ENCODE data around the gene THSD8. TPM values are rescaled to one million over a fixed set of nuclear protein-coding genes. Genes with fewer than 3 reads are reported as not detected.
"Not testable (repeated sequence)": the region's sequence is repeated elsewhere in the genome, so short reads cannot be mapped to it uniquely, and the experiment has no call there.

The THSD8 gene
- total and polyA plus RNA-seq, 7 experiments from 2014 or later, result 0.80 to 18.9 (median 2.1) TPM; not detected in 3

DNA sequence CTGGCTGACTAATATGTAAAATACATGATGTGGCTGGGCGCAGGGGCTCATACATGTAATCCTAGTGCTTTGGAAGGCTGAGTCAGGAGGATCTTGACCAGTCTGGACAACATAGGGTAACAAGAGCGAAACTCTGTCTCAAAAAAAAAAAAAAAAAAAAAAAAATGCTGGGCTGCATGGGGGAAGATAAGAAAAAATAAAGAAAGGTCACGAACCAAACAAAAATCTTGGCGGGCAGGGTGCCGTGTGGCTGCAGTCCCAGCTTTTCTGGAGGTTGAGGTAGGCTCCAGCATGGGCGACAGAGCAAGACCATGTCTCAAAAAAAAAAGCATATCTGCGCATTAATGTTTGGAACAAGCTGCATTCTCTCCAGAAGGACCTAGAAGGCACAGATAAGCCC is 13.2 kb downstream of the THSD8 start:
- H3K27ac Mint-ChIP-seq, result no peak overlapping the region
- Histone ChIP-seq H3K27ac (ENCODE audit: low read depth, low read length) (no peak overlapping the region), H3K4me1 (ENCODE audit: control insufficient read depth in 2 of 2, insufficient read depth in 2 of 2, low read length in 2 of 2) (no peaks in the 10 kb centered on the region), H3K4me3 (ENCODE audit: low read length) (no peak overlapping the region), H3K27me3 (ENCODE audit: control insufficient read depth in 2 of 2, insufficient read depth in 2 of 2, low read length in 2 of 2) (no peaks in the 10 kb centered on the region), H3K9me3 (ENCODE audit: control insufficient read depth in 2 of 3, low read length in 3 of 3) (no peaks in the 10 kb centered on the region), H3K36me3 (ENCODE audit: control insufficient read depth in 2 of 3, insufficient read depth in 3 of 3, low read length in 3 of 3) (peaks cover 0 to 10% (median 0%) of the 10 kb centered on the region in 3 experiments)
- H3K36me3 Mint-ChIP-seq, result peaks cover 0 to 17% (median 6%) of the 10 kb centered on the region in 5 donors
- H3K27me3 Mint-ChIP-seq, result no peaks in the 10 kb centered on the region
- H3K9me3 Mint-ChIP-seq, result no peaks in the 10 kb centered on the region
- H3K4me3 Mint-ChIP-seq, result no peak overlapping the region
- ChIA-PET CTCF (interaction anchor here (0.8 kb wide), 1 partner anchor 58 kb away, joined by 3 read pairs; no protein-coding TSS in a partner anchor), POLR2A (no interaction called here)
- no peaks in the 10 kb centered on the region for H3K4me1 Mint-ChIP-seq
- intact Hi-C loops (cut with micrococcal nuclease), result no loop called here
- DNase-seq, result no peak
- ATAC-seq, result no peak

DNA sequence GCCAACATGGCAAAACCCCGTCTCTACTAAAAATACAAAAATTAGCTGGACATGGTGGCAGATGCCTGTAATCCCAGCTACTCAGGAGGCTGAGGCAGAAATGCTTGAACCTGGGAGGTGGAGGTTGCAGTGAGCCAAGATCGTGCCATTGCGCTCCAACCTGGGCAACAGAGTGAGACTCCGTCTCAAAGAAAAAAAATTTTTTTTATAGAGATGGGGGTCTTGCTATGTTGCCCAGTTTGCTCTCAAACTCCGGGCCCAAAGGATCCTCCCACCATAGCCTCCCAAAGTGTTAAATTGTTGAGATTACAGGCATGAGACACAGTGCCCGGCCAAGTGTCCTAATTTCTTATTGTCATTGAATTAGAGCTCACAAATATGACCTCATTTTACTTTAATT is 15.3 kb downstream of the THSD8 start:
- ATAC-seq; H3K4me1 ChIP-seq (ENCODE audit: control insufficient read depth in 2 of 2, insufficient read depth in 2 of 2, low read length in 2 of 2); intact Hi-C loops (cut with micrococcal nuclease); H3K4me1 Mint-ChIP-seq; H3K9me3 Mint-ChIP-seq; H3K4me3 ChIP-seq (ENCODE audit: low read length); H3K27ac ChIP-seq (ENCODE audit: low read depth, low read length); H3K27me3 Mint-ChIP-seq; H3K9me3 ChIP-seq (ENCODE audit: control insufficient read depth in 2 of 3, low read length in 3 of 3); DNase-seq; H3K36me3 ChIP-seq (ENCODE audit: control insufficient read depth in 2 of 3, insufficient read depth in 3 of 3, low read length in 3 of 3); H3K4me3 Mint-ChIP-seq; H3K27ac Mint-ChIP-seq; CTCF ChIA-PET; H3K27me3 ChIP-seq (ENCODE audit: control insufficient read depth in 2 of 2, insufficient read depth in 2 of 2, low read length in 2 of 2): not testable (repeated sequence)
- H3K36me3 Mint-ChIP-seq, result peaks cover 0 to 17% (median 6%) of the 10 kb centered on the region in 5 donors
- POLR2A ChIA-PET, result interaction anchor here (0.7 kb wide), 1 partner anchor 11 kb away, joined by 4 read pairs; the partner anchor contains the start of gene RNASEH2A

- H3K27me3 Mint-ChIP-seq; H3K4me1 Mint-ChIP-seq; DNase-seq; H3K36me3 ChIP-seq (ENCODE audit: control insufficient read depth in 2 of 3, insufficient read depth in 3 of 3, low read length in 3 of 3); H3K9me3 ChIP-seq (ENCODE audit: control insufficient read depth in 2 of 3, low read length in 3 of 3); ATAC-seq; CTCF ChIA-PET; H3K4me1 ChIP-seq (ENCODE audit: control insufficient read depth in 2 of 2, insufficient read depth in 2 of 2, low read length in 2 of 2); H3K27me3 ChIP-seq (ENCODE audit: control insufficient read depth in 2 of 2, insufficient read depth in 2 of 2, low read length in 2 of 2); POLR2A ChIA-PET; H3K27ac ChIP-seq (ENCODE audit: low read depth, low read length); H3K9me3 Mint-ChIP-seq; H3K4me3 Mint-ChIP-seq; H3K4me3 ChIP-seq (ENCODE audit: low read length); intact Hi-C loops (cut with micrococcal nuclease): not testable (repeated sequence)
- Mint-ChIP-seq H3K27ac (peak overlapping the region in 1 of 9 donors; percentile 62), H3K36me3 (peaks cover 0 to 16% (median 5%) of the 10 kb centered on the region in 5 donors)
These were observed 15.9 kb downstream of the THSD8 start for GRCh38 chr19:12817810-12818209.

DNA sequence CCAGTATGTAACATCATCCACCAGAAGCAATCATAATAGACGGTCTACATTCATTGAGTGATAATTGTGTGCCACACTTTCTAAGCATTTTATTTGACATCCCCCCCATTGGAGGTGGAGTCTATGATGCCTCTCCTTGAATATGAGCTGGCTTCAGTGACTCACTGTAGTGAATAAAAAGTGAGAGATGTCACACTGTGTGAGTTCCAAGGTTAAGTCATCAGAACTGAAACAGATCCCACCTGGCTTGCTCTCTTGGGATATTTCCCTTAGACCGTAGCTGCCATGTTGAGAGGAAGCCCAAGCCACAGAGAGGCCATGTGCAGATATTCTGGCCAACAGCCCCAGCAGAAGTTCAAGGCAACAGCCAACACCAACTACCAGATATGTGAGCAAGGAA is 19.9 kb downstream of the THSD8 start:
- Mint-ChIP-seq H3K4me1 (peaks cover 4 to 10% (median 9%) of the 10 kb centered on the region in 7 donors), H3K27ac (no peak overlapping the region), H3K4me3 (no peak overlapping the region), H3K9me3 (peaks cover 0 to 5% (median 0%) of the 10 kb centered on the region in 11 donors), H3K27me3 (peaks cover 14 to 20% (median 17%) of the 10 kb centered on the region in 5 donors), H3K36me3 (peaks cover 0 to 4% (median 0%) of the 10 kb centered on the region in 5 donors)
- intact Hi-C loops (cut with micrococcal nuclease), result no loop called here
- no peak overlapping the region for H3K4me3 ChIP-seq (ENCODE audit: low read length)
- no peaks in the 10 kb centered on the region for H3K36me3 ChIP-seq (ENCODE audit: control insufficient read depth in 2 of 3, insufficient read depth in 3 of 3, low read length in 3 of 3)
- no peak overlapping the region for H3K27ac ChIP-seq (ENCODE audit: low read depth, low read length)
- H3K27me3 ChIP-seq (ENCODE audit: control insufficient read depth in 2 of 2, insufficient read depth in 2 of 2, low read length in 2 of 2), result no peaks in the 10 kb centered on the region
- H3K9me3 ChIP-seq (ENCODE audit: control insufficient read depth in 2 of 3, low read length in 3 of 3), result no peaks in the 10 kb centered on the region
- POLR2A ChIA-PET, result interaction anchor here (1.0 kb wide), 2 partner anchors 19 to 24 kb away, joined by 4 read pairs; no protein-coding TSS in a partner anchor
- no peaks in the 10 kb centered on the region for H3K4me1 ChIP-seq (ENCODE audit: control insufficient read depth in 2 of 2, insufficient read depth in 2 of 2, low read length in 2 of 2)
- ATAC-seq (no peak), DNase-seq (no peak)
- CTCF ChIA-PET, result interaction anchor here (0.7 to 0.8 kb wide), 2 partner anchors 25 to 133 kb away, joined by 3 read pairs; no protein-coding TSS in a partner anchor

GRCh38 chr19:12825254-12826131 is 23.6 kb downstream of the THSD8 start:
- H3K9me3 ChIP-seq (ENCODE audit: control insufficient read depth in 2 of 3, low read length in 3 of 3), result no peaks in the 10 kb centered on the region
- intact Hi-C loops (cut with micrococcal nuclease), result no loop called here
- H3K4me3 Mint-ChIP-seq, result peak overlapping the region in 6 of 10 donors; percentile 8 to 60 (median 44)
- H3K36me3 ChIP-seq (ENCODE audit: control insufficient read depth in 2 of 3, insufficient read depth in 3 of 3, low read length in 3 of 3), result no peaks in the 10 kb centered on the region
- DNase-seq (no peak), ATAC-seq (peak; percentile 45)
- no peaks in the 10 kb centered on the region for H3K4me1 ChIP-seq (ENCODE audit: control insufficient read depth in 2 of 2, insufficient read depth in 2 of 2, low read length in 2 of 2)
- peak overlapping the region in 1 of 9 donors; percentile 25 for H3K27ac Mint-ChIP-seq
- H3K27ac ChIP-seq (ENCODE audit: low read depth, low read length), result no peak overlapping the region
- ChIA-PET POLR2A (interaction anchor here (0.6 kb wide), 1 partner anchor 187 kb away, joined by 3 read pairs; no protein-coding TSS in a partner anchor), CTCF (interaction anchor here (0.5 to 1.1 kb wide), 3 partner anchors 22 to 75 kb away, joined by 3 to 4 read pairs (median 3); no protein-coding TSS in a partner anchor)
- H3K9me3 Mint-ChIP-seq, result peaks cover 0 to 5% (median 3%) of the 10 kb centered on the region in 11 donors
- peaks cover 0 to 4% (median 0%) of the 10 kb centered on the region in 5 donors for H3K36me3 Mint-ChIP-seq
- peaks cover 0 to 18% of the 10 kb centered on the region in 2 donors for H3K27me3 ChIP-seq (ENCODE audit: control insufficient read depth in 2 of 2, insufficient read depth in 2 of 2, low read length in 2 of 2)
- no peak overlapping the region for H3K4me3 ChIP-seq (ENCODE audit: low read length)
- peaks cover 4 to 13% (median 9%) of the 10 kb centered on the region in 7 donors for H3K4me1 Mint-ChIP-seq
- peaks cover 39 to 57% (median 50%) of the 10 kb centered on the region in 5 donors for H3K27me3 Mint-ChIP-seq

DNA sequence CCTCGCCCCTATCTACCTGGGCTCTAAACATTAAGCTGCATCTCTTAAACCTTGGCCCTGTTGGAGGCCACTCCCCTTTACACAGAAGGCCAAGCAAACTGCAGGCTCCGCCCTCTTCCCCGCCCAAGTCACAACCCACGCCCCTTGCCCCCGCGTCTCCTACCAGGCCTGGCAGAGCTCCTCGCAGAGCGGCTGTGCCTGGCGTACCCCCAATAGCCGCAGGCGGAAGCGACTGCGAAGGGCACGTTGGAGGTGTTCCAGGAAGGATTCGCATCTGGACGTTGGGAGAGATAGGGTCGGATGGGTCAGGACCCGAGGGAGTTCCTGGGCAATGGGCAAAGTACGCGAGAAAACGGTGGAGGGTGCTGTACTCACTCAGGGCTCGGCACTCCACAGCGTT is 26.6 kb downstream of the THSD8 start:
- H3K27ac Mint-ChIP-seq, result no peak overlapping the region
- Histone ChIP-seq H3K27ac (ENCODE audit: low read depth, low read length) (no peak overlapping the region), H3K4me1 (ENCODE audit: control insufficient read depth in 2 of 2, insufficient read depth in 2 of 2, low read length in 2 of 2) (peaks cover 5 to 8% of the 10 kb centered on the region in 2 donors), H3K4me3 (ENCODE audit: low read length) (no peak overlapping the region), H3K9me3 (ENCODE audit: control insufficient read depth in 2 of 3, low read length in 3 of 3) (no peaks in the 10 kb centered on the region), H3K36me3 (ENCODE audit: control insufficient read depth in 2 of 3, insufficient read depth in 3 of 3, low read length in 3 of 3) (no peaks in the 10 kb centered on the region), H3K27me3 (ENCODE audit: control insufficient read depth in 2 of 2, insufficient read depth in 2 of 2, low read length in 2 of 2) (peaks cover 11 to 41% of the 10 kb centered on the region in 2 donors)
- H3K36me3 Mint-ChIP-seq, result peaks cover 0 to 4% (median 1%) of the 10 kb centered on the region in 5 donors
- H3K27me3 Mint-ChIP-seq, result peaks cover 61 to 86% (median 75%) of the 10 kb centered on the region in 5 donors
- no peak for ATAC-seq
- intact Hi-C loops (cut with micrococcal nuclease), result no loop called here
- POLR2A ChIA-PET, result interaction anchor here (0.6 kb wide), 1 partner anchor 65 kb away, joined by 3 read pairs; no protein-coding TSS in a partner anchor
- no peak overlapping the region for H3K4me3 Mint-ChIP-seq
- CTCF ChIA-PET, result interaction anchor here (0.6 to 1.3 kb wide), 3 partner anchors 15 to 228 kb away, joined by 3 to 4 read pairs (median 3); no protein-coding TSS in a partner anchor
- H3K9me3 Mint-ChIP-seq, result peaks cover 0 to 12% (median 5%) of the 10 kb centered on the region in 11 donors
- peak in 1 of 9 donors; percentile 42 for DNase-seq
- peaks cover 12 to 32% (median 26%) of the 10 kb centered on the region in 7 donors for H3K4me1 Mint-ChIP-seq

Data from naive thymus-derived CD4-positive, alpha-beta T cell (primary cell).